Calu3 (cell line): ENCODE measurements around the gene VEZF1. TPM values are rescaled to one million over a fixed set of nuclear protein-coding genes. Genes with fewer than 3 reads are reported as not detected.
"Not testable (repeated sequence)": the region's sequence is repeated elsewhere in the genome, so short reads cannot be mapped to it uniquely, and the experiment has no call there.

Source experiments
- BruUV-seq: library from RNA; stranded (reverse); fragments of 400-500 nt; replicated peaks from 2 replicates; lab custom pipeline; 2021; lab: Mats Ljungman, UMichigan
- CTCF ChIA-PET: fragments of 300-600 bp; sonication (Branson Sonifier 250); formaldehyde crosslinking; loops from one replicate; lab custom pipeline; 2022; ENCODE audit warnings: antibody characterized with exemption; lab: Charles Lee
- DNase-seq: peaks from one replicate; pipeline ENCODE4 v3.0.0; 2022
- H3K27ac Mint-ChIP-seq: one replicate; pipeline ENCODE4 v1.8.0; 2022; ENCODE audit warnings: mixed read lengths; ENCODE audit not compliant: unreplicated experiment
- H3K27me3 Mint-ChIP-seq: one replicate; pipeline ENCODE4 v1.8.0; 2022; ENCODE audit warnings: mixed read lengths; ENCODE audit not compliant: unreplicated experiment
- H3K36me3 Mint-ChIP-seq: one replicate; pipeline ENCODE4 v1.8.0; 2022; ENCODE audit warnings: mild to moderate bottlenecking, moderate library complexity, mixed read lengths; ENCODE audit not compliant: insufficient read depth, unreplicated experiment
- H3K4me1 Mint-ChIP-seq: one replicate; pipeline ENCODE4 v1.8.0; 2022; ENCODE audit warnings: mild to moderate bottlenecking, low read depth, mixed read lengths; ENCODE audit not compliant: unreplicated experiment
- H3K4me3 Mint-ChIP-seq: one replicate; pipeline ENCODE4 v1.8.0; 2022; ENCODE audit warnings: mild to moderate bottlenecking, low read depth, moderate library complexity, mixed read lengths; ENCODE audit not compliant: unreplicated experiment
- H3K9me3 Mint-ChIP-seq: one replicate; pipeline ENCODE4 v1.8.0; 2022; ENCODE audit warnings: low read depth, mixed read lengths; ENCODE audit not compliant: unreplicated experiment
- CTCF ChIP-seq: fragments of 200-600 bp; IDR thresholded peaks from one replicate; pipeline ENCODE4 v1.8.0; 2022; ENCODE audit warnings: antibody characterized with exemption; ENCODE audit not compliant: unreplicated experiment
- intact Hi-C: fragments of 100-400 bp; cut with micrococcal nuclease; formaldehyde crosslinking; loops from one replicate; pipeline ENCODE4 v1.10.0; 2022; ENCODE audit not compliant: unreplicated experiment
- total RNA-seq: library from RNA; stranded (reverse); gene quantifications from 2 replicates; pipeline ENCODE4 v1.2.3, GENCODE V29; 2022

The VEZF1 gene
- total RNA-seq, 1 experiment from 2014 or later: 40.4 TPM

GRCh38 chr17:57965521-57966160 is 22.4 kb downstream of the VEZF1 start:
- CTCF ChIA-PET: interaction anchor here (1.5 kb wide), 1 partner anchor 11 kb away, joined by 4 read pairs; the partner anchor contains the start of gene CUEDC1
- no peak overlapping the region for H3K4me3 Mint-ChIP-seq

GRCh38 chr17:57963149-57963511 is 24.9 kb downstream of the VEZF1 start:
- Mint-ChIP-seq H3K27ac (no peak overlapping the region), H3K9me3 (no peaks in the 10 kb centered on the region), H3K27me3 (no peaks in the 10 kb centered on the region), H3K4me1 (no peaks in the 10 kb centered on the region), H3K4me3 (no peak overlapping the region), H3K36me3 (peaks cover 3% of the 10 kb centered on the region)
- BruUV-seq: no TSS peak
- CTCF ChIA-PET: no interaction called here
- intact Hi-C loops: no loop called here
- DNase-seq: no peak
- no peak for TF ChIP-seq CTCF

More at GRCh38 chr17:57965521-57966160, 22.4 kb downstream of the VEZF1 start:
- peaks cover 4% of the 10 kb centered on the region for H3K4me1 Mint-ChIP-seq
- no peak overlapping the region for H3K27ac Mint-ChIP-seq
- DNase-seq: no peak
- no peaks in the 10 kb centered on the region for H3K27me3 Mint-ChIP-seq
- no TSS peak for BruUV-seq
- H3K36me3 Mint-ChIP-seq: no peaks in the 10 kb centered on the region
- H3K9me3 Mint-ChIP-seq: no peaks in the 10 kb centered on the region
- no peak for TF ChIP-seq CTCF
- intact Hi-C loops: no loop called here

- no peak overlapping the region for H3K27ac Mint-ChIP-seq
- intact Hi-C loops: no loop called here
- no peak overlapping the region for H3K4me3 Mint-ChIP-seq
- peaks cover 3% of the 10 kb centered on the region for H3K36me3 Mint-ChIP-seq
- no peak for TF ChIP-seq CTCF
- H3K9me3 Mint-ChIP-seq: no peaks in the 10 kb centered on the region
- BruUV-seq: no TSS peak
- H3K4me1 Mint-ChIP-seq: no peaks in the 10 kb centered on the region
- no peaks in the 10 kb centered on the region for H3K27me3 Mint-ChIP-seq
- CTCF ChIA-PET: no interaction called here
- DNase-seq: no peak
Observed at GRCh38 chr17:57962279-57963148, 25.5 kb downstream of the VEZF1 start.

DNA sequence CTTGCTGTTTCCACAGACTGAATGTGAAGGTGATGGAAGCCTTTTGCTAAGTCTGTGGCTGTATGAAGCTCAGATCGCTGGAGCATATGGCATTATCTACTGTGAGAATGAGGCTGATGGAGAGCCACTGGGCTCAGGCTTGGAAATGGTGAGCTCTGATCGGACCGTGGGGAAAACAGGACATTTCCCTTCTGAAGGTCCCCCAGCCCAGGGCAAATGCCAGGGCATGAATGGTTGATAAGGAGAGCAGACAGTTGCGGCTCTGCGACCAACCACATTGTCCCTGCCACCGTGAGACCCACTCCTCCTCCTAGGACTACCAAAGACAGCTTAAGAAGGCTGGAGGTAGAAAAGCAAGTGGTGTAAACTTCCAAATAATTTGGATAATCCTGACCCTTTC is 28.1 kb downstream of the VEZF1 start:
- TF ChIP-seq CTCF: no peak
- H3K27ac Mint-ChIP-seq: no peak overlapping the region
- CTCF ChIA-PET: no interaction called here
- no TSS peak for BruUV-seq
- peaks cover 3% of the 10 kb centered on the region for H3K36me3 Mint-ChIP-seq
- H3K4me1 Mint-ChIP-seq: no peaks in the 10 kb centered on the region
- no peaks in the 10 kb centered on the region for H3K27me3 Mint-ChIP-seq
- no peak overlapping the region for H3K4me3 Mint-ChIP-seq
- H3K9me3 Mint-ChIP-seq: no peaks in the 10 kb centered on the region
- no peak for DNase-seq
- intact Hi-C loops: no loop called here

DNA sequence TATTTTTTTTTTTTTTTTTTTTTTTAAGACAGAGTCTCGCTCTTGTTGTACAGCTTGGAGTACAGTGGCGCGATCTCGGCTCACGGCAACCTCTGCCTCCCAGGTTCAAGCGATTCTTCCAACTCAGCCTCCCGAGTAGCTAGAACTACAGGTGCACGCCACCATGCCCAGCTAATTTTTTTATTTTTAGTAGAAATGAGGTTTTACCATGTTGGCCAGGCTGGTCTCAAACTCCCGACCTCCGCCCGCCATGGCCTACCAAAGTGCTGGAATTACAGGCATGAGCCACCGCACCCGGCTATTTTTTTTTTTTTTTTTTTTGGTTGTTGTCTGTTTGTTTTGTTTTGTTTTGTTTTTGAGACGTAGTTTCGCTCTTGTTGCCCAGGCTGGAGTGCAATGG is 29.7 kb downstream of the VEZF1 start:
- H3K27me3 Mint-ChIP-seq, BruUV-seq, CTCF ChIA-PET, H3K27ac Mint-ChIP-seq, H3K4me3 Mint-ChIP-seq, DNase-seq, H3K9me3 Mint-ChIP-seq, intact Hi-C loops, H3K4me1 Mint-ChIP-seq: not testable (repeated sequence)
- peaks cover 12% of the 10 kb centered on the region for H3K36me3 Mint-ChIP-seq
